HEK293T (cell line): ENCODE data around the gene OPCML.

Experiments
- CTCF ChIA-PET: fragments of 350-600 bp; formaldehyde crosslinking; extraction: SDS; loops from one replicate; lab custom pipeline; 2021; ENCODE audit warnings: antibody characterized with exemption, inconsistent platforms; lab: Yijun Ruan, JAX
- POLR2A ChIA-PET: fragments of 350-600 bp; formaldehyde crosslinking; extraction: SDS; loops from one replicate; lab custom pipeline; 2020; ENCODE audit warnings: antibody characterized with exemption, inconsistent platforms; lab: Yijun Ruan, JAX
- DNase-seq: peaks from one replicate; pipeline ENCODE4 v3.0.0; 2012; ENCODE audit warnings: mixed read lengths; ENCODE audit errors: extremely low spot score
- ARNT ChIP-seq: fragments of 450-650 bp; IDR thresholded peaks from 2 replicates; pipeline ENCODE4 v1.6.1; 2017; ENCODE audit warnings: mild to moderate bottlenecking
- BHLHE40 ChIP-seq: fragments of 450-650 bp; IDR thresholded peaks from 2 replicates; pipeline ENCODE4 v1.6.1; 2016; ENCODE audit warnings: mild to moderate bottlenecking, moderate library complexity, borderline replicate concordance
- CTBP1 ChIP-seq: fragments of 450-650 bp; IDR thresholded peaks from 2 replicates; pipeline ENCODE4 v1.6.1; 2016; ENCODE audit warnings: borderline replicate concordance
- ELF4 ChIP-seq: fragments of 450-650 bp; IDR thresholded peaks from 2 replicates; pipeline ENCODE4 v1.6.1; 2017; ENCODE audit warnings: antibody characterized with exemption
- FOXA1 ChIP-seq: fragments of 450-650 bp; IDR thresholded peaks from 2 replicates; pipeline ENCODE4 v1.6.1; 2016; ENCODE audit warnings: mild to moderate bottlenecking
- FOXK2 ChIP-seq: fragments of 450-650 bp; IDR thresholded peaks from 2 replicates; pipeline ENCODE4 v1.6.1; 2016; ENCODE audit warnings: mild to moderate bottlenecking
- FOXM1 ChIP-seq: fragments of 450-650 bp; IDR thresholded peaks from 2 replicates; pipeline ENCODE4 v1.6.1; 2017; ENCODE audit warnings: mild to moderate bottlenecking, borderline replicate concordance
- HDGF ChIP-seq: fragments of 450-650 bp; IDR thresholded peaks from 2 replicates; pipeline ENCODE4 v1.6.1; 2017; ENCODE audit warnings: antibody characterized with exemption, borderline replicate concordance
- L3MBTL2 ChIP-seq: fragments of 450-650 bp; conservative IDR thresholded peaks from 2 replicates; pipeline ENCODE4 v1.6.1; 2016; ENCODE audit warnings: mild to moderate bottlenecking
- LEF1 ChIP-seq: fragments of 450-650 bp; IDR thresholded peaks from 2 replicates; pipeline ENCODE4 v1.6.1; 2017; ENCODE audit warnings: mild to moderate bottlenecking, borderline replicate concordance
- NFRKB ChIP-seq: fragments of 450-650 bp; IDR thresholded peaks from 2 replicates; pipeline ENCODE4 v1.6.1; 2016; ENCODE audit warnings: mild to moderate bottlenecking, moderate library complexity
- SP1 ChIP-seq: fragments of 450-650 bp; IDR thresholded peaks from 2 replicates; pipeline ENCODE4 v1.6.1; 2017
- SUZ12 ChIP-seq: fragments of 450-650 bp; IDR thresholded peaks from 2 replicates; pipeline ENCODE4 v1.6.1; 2016; ENCODE audit warnings: mild to moderate bottlenecking
- TARDBP ChIP-seq: fragments of 450-650 bp; IDR thresholded peaks from 2 replicates; pipeline ENCODE4 v1.6.1; 2016
- ZNF384 ChIP-seq: fragments of 450-650 bp; IDR thresholded peaks from 2 replicates; pipeline ENCODE4 v1.6.1; 2016
- TF ChIP-seq, protein P1 (sequence below): fragments of 450-650 bp; IDR thresholded peaks from 2 replicates; pipeline ENCODE4 v1.6.1; 2016

OPCML gene

GRCh38 chr11:133266986-133267385 is 265.3 kb downstream of the OPCML start:
- POLR2A ChIA-PET, result no interaction called here
- no peak for DNase-seq
- TF ChIP-seq TARDBP, result no peak
- no peak for TF ChIP-seq ELF4
- TF ChIP-seq FOXM1, result no peak
- TF ChIP-seq FOXA1, result no peak
- TF ChIP-seq LEF1, result no peak
- no peak for TF ChIP-seq ZNF384
- no peak for TF ChIP-seq SUZ12
- no peak for TF ChIP-seq FOXK2
- no peak for TF ChIP-seq NFRKB
- no peak for TF ChIP-seq ARNT
- TF ChIP-seq SP1, result no peak
- no peak for TF ChIP-seq HDGF
- no peak for TF ChIP-seq BHLHE40
- CTCF ChIA-PET, result no interaction called here

- DNase-seq, result no peak
- TF ChIP-seq LEF1, result no peak
- no peak for TF ChIP-seq HDGF
- TF ChIP-seq ELF4, result no peak
- no peak for TF ChIP-seq L3MBTL2
- TF ChIP-seq, protein P1, sequence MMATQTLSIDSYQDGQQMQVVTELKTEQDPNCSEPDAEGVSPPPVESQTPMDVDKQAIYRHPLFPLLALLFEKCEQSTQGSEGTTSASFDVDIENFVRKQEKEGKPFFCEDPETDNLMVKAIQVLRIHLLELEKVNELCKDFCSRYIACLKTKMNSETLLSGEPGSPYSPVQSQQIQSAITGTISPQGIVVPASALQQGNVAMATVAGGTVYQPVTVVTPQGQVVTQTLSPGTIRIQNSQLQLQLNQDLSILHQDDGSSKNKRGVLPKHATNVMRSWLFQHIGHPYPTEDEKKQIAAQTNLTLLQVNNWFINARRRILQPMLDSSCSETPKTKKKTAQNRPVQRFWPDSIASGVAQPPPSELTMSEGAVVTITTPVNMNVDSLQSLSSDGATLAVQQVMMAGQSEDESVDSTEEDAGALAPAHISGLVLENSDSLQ, result no peak
- no peak for TF ChIP-seq FOXA1
- no peak for TF ChIP-seq ARNT
- no peak for TF ChIP-seq FOXK2
- TF ChIP-seq BHLHE40, result no peak
- no peak for TF ChIP-seq NFRKB
- no peak for TF ChIP-seq ZNF384
- TF ChIP-seq SP1, result no peak
- TF ChIP-seq TARDBP, result no peak
- no peak for TF ChIP-seq CTBP1
- no peak for TF ChIP-seq SUZ12
- no peak for TF ChIP-seq FOXM1
- ChIA-PET CTCF (no interaction called here), POLR2A (no interaction called here)
These were observed 266.7 kb downstream of the OPCML start for GRCh38 chr11:133265530-133266035.

GRCh38 chr11:133263332-133263731 is 269.0 kb downstream of the OPCML start:
- no peak for DNase-seq
- TF ChIP-seq SP1 (no peak), LEF1 (no peak), BHLHE40 (no peak), FOXM1 (no peak), CTBP1 (no peak), ZNF384 (no peak)
- TF ChIP-seq, protein P1, result no peak
- ChIA-PET CTCF (no interaction called here), POLR2A (no interaction called here)

- ChIA-PET POLR2A (no interaction called here), CTCF (no interaction called here)
- DNase-seq, result no peak
- TF ChIP-seq L3MBTL2, result no peak
- TF ChIP-seq FOXA1, result no peak
- no peak for TF ChIP-seq ZNF384
- no peak for TF ChIP-seq SUZ12
- no peak for TF ChIP-seq ELF4
- TF ChIP-seq FOXM1, result no peak
- TF ChIP-seq TARDBP, result no peak
- no peak for TF ChIP-seq BHLHE40
- TF ChIP-seq FOXK2, result no peak
- no peak for TF ChIP-seq CTBP1
These were observed 273.6 kb downstream of the OPCML start for GRCh38 chr11:133258751-133259150.

GRCh38 chr11:133254601-133255000 is 277.7 kb downstream of the OPCML start:
- TF ChIP-seq L3MBTL2, result no peak
- no peak for TF ChIP-seq ZNF384
- TF ChIP-seq LEF1, result no peak
- no peak for TF ChIP-seq TARDBP
- TF ChIP-seq ARNT, result no peak
- TF ChIP-seq SP1, result no peak
- TF ChIP-seq HDGF, result no peak
- TF ChIP-seq FOXM1, result no peak
- TF ChIP-seq FOXA1, result no peak
- TF ChIP-seq BHLHE40, result no peak
- TF ChIP-seq, protein P1, result no peak
- TF ChIP-seq SUZ12, result no peak
- TF ChIP-seq ELF4, result no peak
- no peak for TF ChIP-seq CTBP1
- no peak for TF ChIP-seq FOXK2
- no peak for TF ChIP-seq NFRKB
- ChIA-PET CTCF (no interaction called here), POLR2A (no interaction called here)
- no peak for DNase-seq

- TF ChIP-seq ZNF384 (no peak), SUZ12 (no peak), FOXM1 (no peak), HDGF (no peak), NFRKB (no peak), LEF1 (no peak), SP1 (no peak), CTBP1 (no peak), TARDBP (no peak), ARNT (no peak), BHLHE40 (no peak), FOXK2 (no peak), ELF4 (no peak), FOXA1 (no peak), L3MBTL2 (no peak)
- TF ChIP-seq, protein P1, result no peak
- POLR2A ChIA-PET, result no interaction called here
- no peak for DNase-seq
- CTCF ChIA-PET, result no interaction called here
These were observed 278.7 kb downstream of the OPCML start for GRCh38 chr11:133253570-133253969.
